Thyroid gland (tissue), 4 donors: Measurements from ENCODE around the gene DNPH1. TPM values are rescaled to one million over a fixed set of nuclear protein-coding genes. Genes with fewer than 3 reads are reported as not detected.

Experiments
- DNase-seq, 2 donors: peaks; one replicate each; pipeline ENCODE4 v3.0.0-alpha.2; 2019
- H3K27ac ChIP-seq, 3 donors: fragments of 200-600 bp; sonication (generic); 1 replicate in 2 of 3; 2 replicates in 1 of 3; pipeline ENCODE4 v1.5.1; 2016 to 2019; ENCODE audit warnings: mild to moderate bottlenecking in 1 of 3, moderate library complexity in 1 of 3
- H3K27me3 ChIP-seq: fragments of 200-600 bp; sonication (generic); one replicate; pipeline ENCODE4 v1.5.1; 2019
- H3K36me3 ChIP-seq, 2 donors: fragments of 200-600 bp; sonication (generic); one replicate each; pipeline ENCODE4 v1.5.1; 2016 to 2019
- H3K4me1 ChIP-seq, 2 donors: fragments of 200-600 bp; sonication (generic); one replicate each; pipeline ENCODE4 v1.5.1; 2017 to 2019
- H3K4me3 ChIP-seq, 3 donors: fragments of 200-600 bp; sonication (generic); replicated peaks in 1 of 3; 1 replicate in 2 of 3; 2 replicates in 1 of 3; pipeline ENCODE4 v1.5.1; 2016; ENCODE audit warnings: mild to moderate bottlenecking in 1 of 3
- H3K9me3 ChIP-seq: fragments of 200-600 bp; sonication (generic); one replicate; pipeline ENCODE4 v1.5.1; 2017
- POLR2A ChIP-seq, 2 donors: fragments of 450-650 bp; IDR thresholded peaks; one replicate each; pipeline ENCODE4 v1.6.1; 2017; ENCODE audit warnings: antibody characterized with exemption in 2 of 2, mild to moderate bottlenecking in 2 of 2, moderate library complexity in 1 of 2
- WGBS, 2 donors: methylation state at CpG; one replicate each; pipeline ENCODE4 v1.1.5; 2017; 5-methylcytosine and 5-hydroxymethylcytosine counted together
- intact Hi-C: fragments of 100-400 bp; cut with DNase I; formaldehyde crosslinking; loops from one replicate; pipeline ENCODE4 v1.15.1; 2023
- total RNA-seq, 4 donors: library from RNA; depleted of rRNA; stranded (reverse); fragments of >200 nt; gene quantifications; one replicate each; pipeline ENCODE4 v1.2.3, GENCODE V29; 2016
- TF ChIP-seq, protein P1 (sequence below), 6 experiments: fragments of 200-600 bp in 3 of 6; fragments of 450-650 bp in 3 of 6; sonication (generic) in 3 of 6; IDR thresholded peaks; one replicate each; pipeline ENCODE4 v1.5.1; 2016 to 2019; ENCODE audit warnings: antibody characterized with exemption in 6 of 6, mild to moderate bottlenecking in 2 of 6, inconsistent platforms in 1 of 6, moderate library complexity in 1 of 6

DNPH1 gene
- total RNA-seq, 4 donors from 2014 or later: 33.1 to 122 (median 84.1) TPM

DNA sequence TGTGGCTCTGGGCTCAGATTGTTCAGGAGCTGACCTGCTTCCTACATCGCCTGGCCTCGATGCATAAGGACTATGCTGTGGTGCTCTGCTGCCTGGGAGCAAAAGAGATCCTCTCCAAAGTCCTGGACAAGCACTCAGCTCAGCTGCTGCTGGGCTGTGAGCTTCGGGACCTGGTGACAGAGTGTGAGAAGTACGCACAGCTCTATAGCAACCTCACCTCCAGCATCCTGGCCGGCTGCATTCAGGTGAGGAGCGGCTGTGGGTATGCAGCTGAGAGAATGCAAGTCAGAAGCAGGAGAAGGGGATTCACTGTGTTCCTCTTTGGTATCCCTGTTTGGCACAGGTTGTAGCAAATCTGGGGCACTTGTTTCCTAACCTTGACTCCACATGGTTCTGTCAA lies 29.4 kb downstream of the DNPH1 start:
- no peaks in the 10 kb centered on the region for H3K9me3 ChIP-seq
- H3K27ac ChIP-seq: no peak overlapping the region
- H3K27me3 ChIP-seq: no peaks in the 10 kb centered on the region
- DNase-seq: no peak
- no peak overlapping the region for H3K4me3 ChIP-seq
- WGBS, 2 donors: 81 to 85% methylated on average over 6 of the region's 6 CpGs
- no peaks in the 10 kb centered on the region for H3K4me1 ChIP-seq
- no peak for TF ChIP-seq POLR2A (IDR thresholded peaks at IDR 0.05)
- TF ChIP-seq, protein P1, sequence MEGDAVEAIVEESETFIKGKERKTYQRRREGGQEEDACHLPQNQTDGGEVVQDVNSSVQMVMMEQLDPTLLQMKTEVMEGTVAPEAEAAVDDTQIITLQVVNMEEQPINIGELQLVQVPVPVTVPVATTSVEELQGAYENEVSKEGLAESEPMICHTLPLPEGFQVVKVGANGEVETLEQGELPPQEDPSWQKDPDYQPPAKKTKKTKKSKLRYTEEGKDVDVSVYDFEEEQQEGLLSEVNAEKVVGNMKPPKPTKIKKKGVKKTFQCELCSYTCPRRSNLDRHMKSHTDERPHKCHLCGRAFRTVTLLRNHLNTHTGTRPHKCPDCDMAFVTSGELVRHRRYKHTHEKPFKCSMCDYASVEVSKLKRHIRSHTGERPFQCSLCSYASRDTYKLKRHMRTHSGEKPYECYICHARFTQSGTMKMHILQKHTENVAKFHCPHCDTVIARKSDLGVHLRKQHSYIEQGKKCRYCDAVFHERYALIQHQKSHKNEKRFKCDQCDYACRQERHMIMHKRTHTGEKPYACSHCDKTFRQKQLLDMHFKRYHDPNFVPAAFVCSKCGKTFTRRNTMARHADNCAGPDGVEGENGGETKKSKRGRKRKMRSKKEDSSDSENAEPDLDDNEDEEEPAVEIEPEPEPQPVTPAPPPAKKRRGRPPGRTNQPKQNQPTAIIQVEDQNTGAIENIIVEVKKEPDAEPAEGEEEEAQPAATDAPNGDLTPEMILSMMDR (IDR thresholded peaks at IDR 0.05): no peak
- peaks cover 32 to 43% of the 10 kb centered on the region in 2 donors for H3K36me3 ChIP-seq
- intact Hi-C loops: no loop called here

DNA sequence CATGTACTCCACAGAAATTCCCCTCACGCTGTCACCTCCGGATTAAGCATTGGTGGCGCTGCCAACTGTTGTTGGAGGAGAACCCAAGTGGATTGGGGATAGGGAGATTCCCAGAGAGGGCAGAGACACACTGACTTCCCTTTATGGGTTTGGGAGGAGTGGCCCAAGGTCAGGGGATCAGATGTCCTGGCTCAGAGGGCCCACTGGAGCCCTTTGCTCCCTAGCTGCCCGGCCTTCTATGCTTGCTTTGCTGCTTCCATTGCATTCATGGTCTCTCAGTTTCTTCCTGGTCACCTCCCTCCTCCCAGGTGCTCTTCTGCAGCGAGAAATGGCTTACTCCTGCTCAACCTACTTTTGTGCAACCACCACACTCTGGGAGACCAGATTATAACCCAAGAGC lies 32.9 kb downstream of the DNPH1 start:
- DNase-seq: no peak
- 81 to 96% methylated on average over 5 of the region's 5 CpGs for WGBS, 2 donors
- TF ChIP-seq, protein P1 (IDR thresholded peaks at IDR 0.05): no peak

DNA sequence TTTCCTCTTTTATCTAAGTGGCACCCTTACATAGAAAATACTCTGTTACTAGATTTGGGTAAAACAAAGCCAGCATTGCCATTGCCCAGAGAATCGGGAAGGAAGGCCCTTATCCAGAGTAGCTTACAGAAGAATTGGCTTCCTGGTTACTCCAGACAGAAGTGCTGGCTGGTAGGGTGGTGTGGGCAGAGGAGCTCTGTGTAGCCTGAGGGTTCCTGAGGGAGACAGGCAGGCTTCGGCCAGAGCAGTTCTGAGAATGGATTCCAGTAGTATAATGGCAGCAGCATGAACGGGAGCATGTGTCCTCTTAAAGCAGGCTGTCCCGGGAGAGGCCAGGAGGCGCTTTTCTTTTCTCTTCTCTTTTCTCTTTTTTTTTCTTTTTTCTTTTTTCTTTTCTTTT lies 35.4 kb downstream of the DNPH1 start:
- H3K36me3 ChIP-seq: peaks cover 26 to 27% of the 10 kb centered on the region in 2 donors

More for the DNA sequence above, 32.9 kb downstream of the DNPH1 start:
- Histone ChIP-seq H3K27ac (no peak overlapping the region), H3K4me3 (no peak overlapping the region), H3K4me1 (no peaks in the 10 kb centered on the region), H3K9me3 (no peaks in the 10 kb centered on the region), H3K36me3 (peaks cover 34 to 40% of the 10 kb centered on the region in 2 donors), H3K27me3 (no peaks in the 10 kb centered on the region)
- intact Hi-C loops: no loop called here

DNA sequence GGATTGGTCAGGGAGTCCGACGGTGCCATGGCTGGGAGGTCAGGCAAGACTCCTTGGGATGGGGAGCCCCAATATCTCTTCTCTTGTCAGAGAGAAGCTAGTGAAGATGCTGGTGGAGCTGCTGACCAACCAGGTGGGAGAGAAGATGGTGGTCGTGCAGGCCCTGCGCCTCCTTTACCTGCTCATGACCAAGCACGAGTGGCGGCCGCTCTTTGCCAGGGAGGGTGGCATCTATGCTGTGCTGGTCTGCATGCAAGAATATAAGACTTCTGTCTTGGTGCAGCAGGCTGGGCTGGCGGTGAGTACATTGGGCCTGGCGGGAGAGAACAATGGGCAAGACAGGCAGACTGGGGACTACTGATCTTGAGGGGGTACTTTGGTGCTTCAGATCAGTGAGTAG lies 36.4 kb downstream of the DNPH1 start:
- Histone ChIP-seq H3K4me1 (no peaks in the 10 kb centered on the region), H3K9me3 (no peaks in the 10 kb centered on the region), H3K4me3 (no peak overlapping the region), H3K27ac (no peak overlapping the region), H3K36me3 (peaks cover 25 to 35% of the 10 kb centered on the region in 2 donors), H3K27me3 (no peaks in the 10 kb centered on the region)
- TF ChIP-seq, protein P1 (IDR thresholded peaks at IDR 0.05): no peak
- TF ChIP-seq POLR2A (IDR thresholded peaks at IDR 0.05): no peak
- intact Hi-C loops: no loop called here
- DNase-seq: no peak
- WGBS, 2 donors: 95% methylated on average over 9 of the region's 9 CpGs

More for the DNA sequence above, 35.4 kb downstream of the DNPH1 start:
- TF ChIP-seq, protein P1 (IDR thresholded peaks at IDR 0.05): no peak
- no peak for TF ChIP-seq POLR2A (IDR thresholded peaks at IDR 0.05)
- H3K9me3 ChIP-seq: no peaks in the 10 kb centered on the region
- no peaks in the 10 kb centered on the region for H3K4me1 ChIP-seq
- intact Hi-C loops: no loop called here
- no peak overlapping the region for H3K4me3 ChIP-seq
- DNase-seq: no peak
- H3K27me3 ChIP-seq: no peaks in the 10 kb centered on the region
- WGBS, 2 donors: 87 to 93% methylated on average over 5 of the region's 5 CpGs
- no peak overlapping the region for H3K27ac ChIP-seq

DNA sequence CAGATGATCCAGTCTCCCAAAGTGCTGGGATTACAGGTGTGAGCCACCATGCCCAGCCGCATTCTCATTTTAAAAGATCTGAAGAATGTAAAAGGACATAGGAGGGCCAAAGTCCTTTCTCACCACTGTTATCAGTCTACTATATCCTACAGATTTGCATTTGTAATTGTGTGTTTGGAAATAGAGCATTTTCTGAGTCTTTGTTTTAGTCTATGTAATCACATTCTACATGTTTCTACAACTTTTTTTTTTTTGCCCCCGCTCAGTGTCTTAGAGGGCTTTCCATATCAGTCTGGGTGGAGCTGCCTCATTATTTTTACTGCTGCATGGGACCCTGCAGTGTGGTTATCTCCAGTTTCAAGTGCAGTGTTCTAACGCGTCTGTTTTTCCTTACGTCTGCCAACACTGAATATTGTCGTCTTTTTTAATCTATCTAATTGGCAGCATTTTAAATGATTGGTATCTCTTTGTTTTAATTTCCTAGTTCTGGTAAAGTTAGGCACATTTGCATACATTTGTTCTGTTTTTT lies 39.4 kb downstream of the DNPH1 start:
- Histone ChIP-seq H3K4me3 (no peak overlapping the region), H3K27me3 (no peaks in the 10 kb centered on the region), H3K36me3 (peaks cover 15 to 40% of the 10 kb centered on the region in 2 donors), H3K9me3 (no peaks in the 10 kb centered on the region), H3K27ac (no peak overlapping the region), H3K4me1 (no peaks in the 10 kb centered on the region)
- DNase-seq: no peak
- intact Hi-C loops: no loop called here
- 90 to 91% methylated on average over 6 of the region's 6 CpGs for WGBS, 2 donors
- no peak for TF ChIP-seq POLR2A (IDR thresholded peaks at IDR 0.05)
- TF ChIP-seq, protein P1 (IDR thresholded peaks at IDR 0.05): no peak
